Stomach (tissue), 4 donors: ENCODE measurements around the gene ARFGAP2.

Experiments
- CTCF ChIP-seq, 7 experiments: fragments of 450-650 bp in 4 of 7; fragments of 200-600 bp in 3 of 7; sonication (generic) in 3 of 7; IDR thresholded peaks; one replicate each; pipeline ENCODE4 v1.5.1; 2016 to 2019; ENCODE audit warnings: antibody characterized with exemption in 7 of 7, control low read depth in 2 of 7, mild to moderate bottlenecking in 1 of 7
- EP300 ChIP-seq: sonication (generic); formaldehyde crosslinking; IDR thresholded peaks from one replicate; pipeline ENCODE4 v1.6.1; 2017; ENCODE audit warnings: antibody characterized with exemption
- POLR2A ChIP-seq, 4 donors: fragments of 450-650 bp; IDR thresholded peaks; one replicate each; pipeline ENCODE4 v1.6.1; 2016; ENCODE audit warnings: antibody characterized with exemption in 4 of 4, control low read depth in 2 of 4, mild to moderate bottlenecking in 1 of 4, moderate library complexity in 1 of 4

GRCh38 chr11:47213950-47214565 lies 37.4 kb upstream of the ARFGAP2 start:
- TF ChIP-seq EP300 (no peak), POLR2A (IDR thresholded peaks at IDR 0.05) (peak in 1 of 4 donors; percentile 68), CTCF (IDR thresholded peaks at IDR 0.05) (no peak)
